ENCODE measurements around the gene CD40.

- TF ChIP-seq CTCF (IDR thresholded peaks at IDR 0.05 in 4 of 5, conservative IDR thresholded peaks at IDR 0.05 in 1 of 5) = no peak
- TF ChIP-seq POLR2A (IDR thresholded peaks at IDR 0.05) = no peak
These were observed 3.2 kb downstream of the CD40 start for GRCh38 chr20:46121184-46121930.

All from gastrocnemius medialis (tissue), 4 donors.